Measurements from ENCODE around the gene FAM200B.

FAM200B gene

GRCh38 chr4:15682242-15683142 is 865 bp downstream of the FAM200B start:
- Histone ChIP-seq H3K9ac (ENCODE audit: low read length) (peak overlapping the region; percentile 99), H3K27me3 (ENCODE audit: control insufficient read depth, insufficient read depth, low read length) (no peaks in the 10 kb centered on the region), H3K9me3 (ENCODE audit: control insufficient read depth, insufficient read depth, low read depth, low read length) (no peaks in the 10 kb centered on the region), H3K4me1 (ENCODE audit: control insufficient read depth, insufficient read depth, low read length) (peaks cover 33% of the 10 kb centered on the region), H3K27ac (ENCODE audit: low read depth, low read length) (peak overlapping the region; percentile 92), H3K36me3 (ENCODE audit: control insufficient read depth, insufficient read depth, low read length) (peaks cover 23% of the 10 kb centered on the region), H3K4me3 (ENCODE audit: low read depth, low read length) (peak overlapping the region; percentile 89)

- H3K27ac ChIP-seq (ENCODE audit: low read depth, low read length), result peak overlapping the region; percentile 92; the same call in 1 of the 2 replicates
- no peaks in the 10 kb centered on the region for H3K9me3 ChIP-seq (ENCODE audit: control insufficient read depth, insufficient read depth, low read depth, low read length)
- H3K36me3 ChIP-seq (ENCODE audit: control insufficient read depth, insufficient read depth, low read length), result peaks cover 26% of the 10 kb centered on the region
- peak overlapping the region; percentile 89 for H3K4me3 ChIP-seq (ENCODE audit: low read depth, low read length)
- peaks cover 30% of the 10 kb centered on the region for H3K4me1 ChIP-seq (ENCODE audit: control insufficient read depth, insufficient read depth, low read length)
- H3K27me3 ChIP-seq (ENCODE audit: control insufficient read depth, insufficient read depth, low read length), result no peaks in the 10 kb centered on the region
- H3K9ac ChIP-seq (ENCODE audit: low read length), result peak overlapping the region; percentile 99
Observed at GRCh38 chr4:15683143-15683495, 1.5 kb downstream of the FAM200B start.

GRCh38 chr4:15684498-15684897 is 2.9 kb downstream of the FAM200B start:
- no peaks in the 10 kb centered on the region for H3K27me3 ChIP-seq (ENCODE audit: control insufficient read depth, insufficient read depth, low read length)
- H3K4me1 ChIP-seq (ENCODE audit: control insufficient read depth, insufficient read depth, low read length), result peaks cover 30% of the 10 kb centered on the region
- peak overlapping the region; percentile 69 for H3K9ac ChIP-seq (ENCODE audit: low read length)
- H3K36me3 ChIP-seq (ENCODE audit: control insufficient read depth, insufficient read depth, low read length), result peaks cover 30% of the 10 kb centered on the region
- H3K27ac ChIP-seq (ENCODE audit: low read depth, low read length), result peak overlapping the region; percentile 81
- H3K4me3 ChIP-seq (ENCODE audit: low read depth, low read length), result peak overlapping the region; percentile 89
- no peaks in the 10 kb centered on the region for H3K9me3 ChIP-seq (ENCODE audit: control insufficient read depth, insufficient read depth, low read depth, low read length)

- Histone ChIP-seq H3K36me3 (ENCODE audit: control insufficient read depth, insufficient read depth, low read length) (peaks cover 30% of the 10 kb centered on the region), H3K4me1 (ENCODE audit: control insufficient read depth, insufficient read depth, low read length) (peaks cover 52% of the 10 kb centered on the region), H3K9me3 (ENCODE audit: control insufficient read depth, insufficient read depth, low read depth, low read length) (no peaks in the 10 kb centered on the region), H3K27me3 (ENCODE audit: control insufficient read depth, insufficient read depth, low read length) (no peaks in the 10 kb centered on the region), H3K27ac (ENCODE audit: low read depth, low read length) (no peak overlapping the region), H3K9ac (ENCODE audit: low read length) (no peak overlapping the region), H3K4me3 (ENCODE audit: low read depth, low read length) (no peak overlapping the region)
Observed at GRCh38 chr4:15688051-15688450, 6.4 kb downstream of the FAM200B start.

GRCh38 chr4:15689540-15689939 is 7.9 kb downstream of the FAM200B start:
- H3K9me3 ChIP-seq (ENCODE audit: control insufficient read depth, insufficient read depth, low read depth, low read length), result peaks cover 9% of the 10 kb centered on the region; the same call in 1 of the 2 replicates
- H3K27ac ChIP-seq (ENCODE audit: low read depth, low read length), result peak overlapping the region; percentile 86; the same call in 1 of the 2 replicates
- H3K4me3 ChIP-seq (ENCODE audit: low read depth, low read length), result no peak overlapping the region
- H3K27me3 ChIP-seq (ENCODE audit: control insufficient read depth, insufficient read depth, low read length), result no peaks in the 10 kb centered on the region
- H3K9ac ChIP-seq (ENCODE audit: low read length), result no peak overlapping the region
- peaks cover 30% of the 10 kb centered on the region for H3K36me3 ChIP-seq (ENCODE audit: control insufficient read depth, insufficient read depth, low read length)
- peaks cover 38% of the 10 kb centered on the region for H3K4me1 ChIP-seq (ENCODE audit: control insufficient read depth, insufficient read depth, low read length)

- peaks cover 32% of the 10 kb centered on the region for H3K4me1 ChIP-seq (ENCODE audit: control insufficient read depth, insufficient read depth, low read length)
- H3K9ac ChIP-seq (ENCODE audit: low read length), result peak overlapping the region; percentile 34
- H3K27me3 ChIP-seq (ENCODE audit: control insufficient read depth, insufficient read depth, low read length), result no peaks in the 10 kb centered on the region
- H3K9me3 ChIP-seq (ENCODE audit: control insufficient read depth, insufficient read depth, low read depth, low read length), result peaks cover 9% of the 10 kb centered on the region; the same call in 1 of the 2 replicates
- peaks cover 30% of the 10 kb centered on the region for H3K36me3 ChIP-seq (ENCODE audit: control insufficient read depth, insufficient read depth, low read length)
- H3K4me3 ChIP-seq (ENCODE audit: low read depth, low read length), result peak overlapping the region; percentile 7; the same call in 1 of the 2 replicates
- H3K27ac ChIP-seq (ENCODE audit: low read depth, low read length), result peak overlapping the region; percentile 86; the same call in 1 of the 2 replicates
Observed at GRCh38 chr4:15690020-15690809, 8.6 kb downstream of the FAM200B start.

- peak overlapping the region; percentile 20 for H3K9ac ChIP-seq (ENCODE audit: low read length)
- peaks cover 34% of the 10 kb centered on the region for H3K4me1 ChIP-seq (ENCODE audit: control insufficient read depth, insufficient read depth, low read length)
- H3K9me3 ChIP-seq (ENCODE audit: control insufficient read depth, insufficient read depth, low read depth, low read length), result peaks cover 9% of the 10 kb centered on the region; the same call in 1 of the 2 replicates
- no peak overlapping the region for H3K4me3 ChIP-seq (ENCODE audit: low read depth, low read length)
- no peaks in the 10 kb centered on the region for H3K27me3 ChIP-seq (ENCODE audit: control insufficient read depth, insufficient read depth, low read length)
- H3K27ac ChIP-seq (ENCODE audit: low read depth, low read length), result peak overlapping the region; percentile 86; the same call in 1 of the 2 replicates
- peaks cover 20% of the 10 kb centered on the region for H3K36me3 ChIP-seq (ENCODE audit: control insufficient read depth, insufficient read depth, low read length)
Observed at GRCh38 chr4:15691346-15692135, 9.9 kb downstream of the FAM200B start.

- Histone ChIP-seq H3K4me1 (ENCODE audit: control insufficient read depth, insufficient read depth, low read length) (peaks cover 34% of the 10 kb centered on the region), H3K9me3 (ENCODE audit: control insufficient read depth, insufficient read depth, low read depth, low read length) (peaks cover 16% of the 10 kb centered on the region; the same call in 1 of the 2 replicates), H3K9ac (ENCODE audit: low read length) (no peak overlapping the region), H3K27me3 (ENCODE audit: control insufficient read depth, insufficient read depth, low read length) (no peaks in the 10 kb centered on the region), H3K27ac (ENCODE audit: low read depth, low read length) (no peak overlapping the region), H3K36me3 (ENCODE audit: control insufficient read depth, insufficient read depth, low read length) (peaks cover 9% of the 10 kb centered on the region), H3K4me3 (ENCODE audit: low read depth, low read length) (no peak overlapping the region)
Observed at GRCh38 chr4:15692602-15693001, 11.0 kb downstream of the FAM200B start.

GRCh38 chr4:15694431-15694830 is 12.8 kb downstream of the FAM200B start:
- Histone ChIP-seq H3K36me3 (ENCODE audit: control insufficient read depth, insufficient read depth, low read length) (no peaks in the 10 kb centered on the region), H3K27ac (ENCODE audit: low read depth, low read length) (no peak overlapping the region), H3K4me1 (ENCODE audit: control insufficient read depth, insufficient read depth, low read length) (peaks cover 34% of the 10 kb centered on the region), H3K4me3 (ENCODE audit: low read depth, low read length) (no peak overlapping the region), H3K9me3 (ENCODE audit: control insufficient read depth, insufficient read depth, low read depth, low read length) (peaks cover 26% of the 10 kb centered on the region; the same call in 1 of the 2 replicates), H3K27me3 (ENCODE audit: control insufficient read depth, insufficient read depth, low read length) (no peaks in the 10 kb centered on the region), H3K9ac (ENCODE audit: low read length) (no peak overlapping the region)

GRCh38 chr4:15695240-15695699 is 13.6 kb downstream of the FAM200B start:
- Histone ChIP-seq H3K9me3 (ENCODE audit: control insufficient read depth, insufficient read depth, low read depth, low read length) (peaks cover 26% of the 10 kb centered on the region; the same call in 1 of the 2 replicates), H3K27ac (ENCODE audit: low read depth, low read length) (no peak overlapping the region), H3K4me3 (ENCODE audit: low read depth, low read length) (no peak overlapping the region), H3K36me3 (ENCODE audit: control insufficient read depth, insufficient read depth, low read length) (no peaks in the 10 kb centered on the region), H3K9ac (ENCODE audit: low read length) (no peak overlapping the region), H3K27me3 (ENCODE audit: control insufficient read depth, insufficient read depth, low read length) (no peaks in the 10 kb centered on the region), H3K4me1 (ENCODE audit: control insufficient read depth, insufficient read depth, low read length) (peaks cover 27% of the 10 kb centered on the region)

All from HUES6 (cell line).